Astrocyte of the spinal cord (primary cell): ENCODE measurements around the gene P3H4.

Experiments
- DNase-seq: peaks from one replicate; pipeline ENCODE4 v3.0.0; 2011; ENCODE audit warnings: low read depth, low spot score
- H3K4me3 ChIP-seq: 2 replicates; pipeline ENCODE4 v1.5.1; 2011; ENCODE audit warnings: low read depth, mild to moderate bottlenecking, low read length, moderate library complexity
- in situ Hi-C: cut with HindIII; loops from 2 replicates; pipeline ENCODE4 v1.10.0; 2017; ENCODE audit warnings: low sequenced_read_pairs
- TF ChIP-seq, protein P1 (sequence below): IDR thresholded peaks from 2 replicates; pipeline ENCODE4 v1.5.1; 2012; ENCODE audit warnings: low read depth, mild to moderate bottlenecking, low read length, inconsistent platforms

P3H4 gene

DNA sequence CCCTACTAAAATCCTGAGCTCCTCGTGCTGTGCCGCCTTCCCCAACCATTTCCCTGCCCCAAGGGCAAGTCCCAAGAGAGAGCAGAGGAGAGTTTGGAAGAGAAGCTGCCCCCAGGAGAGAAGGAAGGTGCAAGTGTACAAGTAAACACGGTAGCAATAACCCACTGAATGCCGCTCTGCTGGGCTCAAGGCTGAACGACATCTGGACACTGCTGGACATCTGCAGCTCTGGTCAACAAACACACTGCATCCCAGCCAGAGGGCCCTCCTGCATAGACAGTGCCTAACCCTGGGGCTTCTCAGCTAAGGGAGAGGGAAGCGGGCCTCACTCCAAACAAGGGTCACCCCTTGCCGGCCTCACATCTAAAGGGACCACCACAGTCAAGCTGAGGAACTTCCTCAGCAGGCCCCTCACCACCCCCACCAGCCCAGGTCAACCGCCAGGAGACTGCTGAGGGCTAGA is 38.0 kb downstream of the P3H4 start:
- in situ Hi-C loops: no loop called here
- DNase-seq: peak; percentile 56
- TF ChIP-seq, protein P1, sequence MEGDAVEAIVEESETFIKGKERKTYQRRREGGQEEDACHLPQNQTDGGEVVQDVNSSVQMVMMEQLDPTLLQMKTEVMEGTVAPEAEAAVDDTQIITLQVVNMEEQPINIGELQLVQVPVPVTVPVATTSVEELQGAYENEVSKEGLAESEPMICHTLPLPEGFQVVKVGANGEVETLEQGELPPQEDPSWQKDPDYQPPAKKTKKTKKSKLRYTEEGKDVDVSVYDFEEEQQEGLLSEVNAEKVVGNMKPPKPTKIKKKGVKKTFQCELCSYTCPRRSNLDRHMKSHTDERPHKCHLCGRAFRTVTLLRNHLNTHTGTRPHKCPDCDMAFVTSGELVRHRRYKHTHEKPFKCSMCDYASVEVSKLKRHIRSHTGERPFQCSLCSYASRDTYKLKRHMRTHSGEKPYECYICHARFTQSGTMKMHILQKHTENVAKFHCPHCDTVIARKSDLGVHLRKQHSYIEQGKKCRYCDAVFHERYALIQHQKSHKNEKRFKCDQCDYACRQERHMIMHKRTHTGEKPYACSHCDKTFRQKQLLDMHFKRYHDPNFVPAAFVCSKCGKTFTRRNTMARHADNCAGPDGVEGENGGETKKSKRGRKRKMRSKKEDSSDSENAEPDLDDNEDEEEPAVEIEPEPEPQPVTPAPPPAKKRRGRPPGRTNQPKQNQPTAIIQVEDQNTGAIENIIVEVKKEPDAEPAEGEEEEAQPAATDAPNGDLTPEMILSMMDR: no peak
- no peak overlapping the region for H3K4me3 ChIP-seq

DNA sequence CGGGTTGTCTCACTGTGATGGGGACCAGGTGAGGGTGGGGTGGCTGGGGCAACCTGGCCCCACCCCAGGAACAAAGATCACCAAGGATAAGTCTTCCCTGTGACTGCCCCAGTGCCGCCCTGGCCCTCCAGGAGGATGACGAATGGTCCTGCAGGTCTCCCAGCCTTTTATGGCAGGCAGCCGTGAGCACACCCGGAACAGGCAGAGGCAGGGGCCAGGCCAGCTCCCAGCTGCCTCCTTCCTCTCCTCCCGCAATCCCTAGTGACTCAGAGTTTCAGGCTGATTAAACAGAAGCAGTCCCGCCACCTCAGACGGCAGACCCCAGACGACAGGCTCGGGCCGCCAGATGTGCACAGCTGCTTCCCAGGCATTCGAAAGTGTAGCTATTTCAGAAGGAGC is 38.6 kb downstream of the P3H4 start:
- no peak overlapping the region for H3K4me3 ChIP-seq
- DNase-seq: peak; percentile 87
- in situ Hi-C loops: no loop called here
- TF ChIP-seq, protein P1: no peak

DNA sequence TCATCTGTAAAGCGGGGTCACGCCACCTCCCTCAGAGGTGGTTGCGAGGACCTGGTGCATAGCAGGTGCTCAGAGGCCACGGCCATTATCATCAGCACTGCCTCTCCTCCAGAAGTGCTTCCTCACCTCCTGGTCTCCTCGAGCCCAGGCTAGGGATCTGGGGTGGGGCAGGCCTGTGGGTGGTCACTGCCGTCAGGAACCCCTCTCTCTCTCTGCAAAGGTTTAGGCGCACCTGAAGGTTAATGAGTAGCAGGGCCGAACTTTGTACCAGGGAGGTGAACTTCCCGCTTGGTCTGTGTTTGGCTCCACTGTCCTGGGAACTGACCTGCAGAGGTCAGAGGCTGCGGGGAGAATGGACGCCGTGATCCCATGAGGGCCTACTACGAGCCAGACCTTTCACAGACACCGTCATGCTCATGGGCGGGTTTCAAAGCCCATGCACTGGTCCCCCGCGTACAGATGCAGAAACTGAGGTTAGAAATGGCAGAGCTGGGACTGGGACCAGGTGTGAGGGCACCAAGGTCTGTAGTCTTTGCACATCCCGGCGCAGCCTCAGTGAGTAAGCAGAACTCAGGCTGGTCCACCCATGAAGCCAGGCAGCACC is 39.1 kb downstream of the P3H4 start:
- in situ Hi-C loops: no loop called here

GRCh38 chr17:41772218-41772585 is 39.5 kb downstream of the P3H4 start:
- no peak for DNase-seq
- no peak overlapping the region for H3K4me3 ChIP-seq
- in situ Hi-C loops: no loop called here
- TF ChIP-seq, protein P1: no peak

More for the DNA sequence above, 39.1 kb downstream of the P3H4 start:
- H3K4me3 ChIP-seq: no peak overlapping the region
- DNase-seq: no peak
- TF ChIP-seq, protein P1: no peak

DNA sequence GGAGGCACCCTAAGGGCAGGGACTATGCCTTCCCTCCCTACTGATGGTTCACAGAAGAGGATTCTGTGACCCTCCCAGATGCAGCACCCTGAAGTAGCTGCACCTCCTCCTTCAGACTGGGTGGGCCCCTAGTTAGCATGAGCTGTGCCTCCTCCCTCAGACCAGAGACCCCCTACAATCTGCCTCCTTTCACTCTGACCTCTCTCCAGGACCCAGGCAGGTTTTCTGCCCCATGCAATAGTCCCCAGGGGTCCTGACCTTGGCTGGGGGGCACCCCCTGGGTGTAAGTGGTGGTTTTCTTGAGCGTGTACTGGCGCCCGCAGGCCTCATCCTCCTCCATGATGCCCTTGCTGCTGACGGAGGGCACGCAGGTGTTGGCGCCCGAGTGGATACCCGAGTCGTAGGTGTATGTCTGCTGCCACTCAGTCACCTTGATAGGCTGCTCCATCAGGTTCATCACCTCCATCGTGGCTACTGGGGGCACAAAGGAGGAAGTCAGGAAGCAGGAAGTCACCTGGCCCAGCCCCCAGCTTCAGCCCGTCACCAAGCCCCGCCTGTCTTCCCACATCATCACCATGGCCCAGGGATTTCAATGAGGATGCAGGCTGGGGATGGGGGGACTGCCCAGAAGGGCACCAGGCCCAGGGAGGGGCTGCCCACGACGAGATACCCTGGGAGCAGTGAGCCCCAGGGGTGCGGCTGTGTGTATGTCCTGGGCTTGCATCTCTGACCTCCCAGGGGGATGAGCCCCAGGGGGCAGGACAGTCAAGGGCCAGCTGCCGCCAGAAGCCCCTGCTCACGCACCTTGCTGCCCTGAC is 40.2 kb downstream of the P3H4 start:
- H3K4me3 ChIP-seq: no peak overlapping the region
- TF ChIP-seq, protein P1: no peak
- DNase-seq: no peak
- in situ Hi-C loops: no loop called here

DNA sequence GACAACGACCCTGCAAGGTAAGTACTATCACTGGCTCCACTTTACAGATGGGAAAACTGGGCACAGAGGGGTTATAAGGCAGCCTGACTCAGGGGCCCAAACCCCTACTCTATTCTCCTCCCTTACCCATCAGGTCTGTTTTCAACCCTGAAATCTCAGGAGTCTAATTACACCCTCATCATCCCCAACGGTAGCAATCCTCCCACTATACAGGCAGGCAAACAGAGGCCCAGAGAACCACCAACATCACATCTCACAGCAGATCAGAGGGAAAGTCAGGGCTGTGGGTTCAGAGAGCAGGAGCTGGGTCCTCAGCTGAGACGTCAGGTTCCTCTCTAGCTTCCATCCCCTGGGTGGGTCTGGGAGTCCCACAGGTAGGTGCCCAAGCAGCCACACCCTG is 41.8 kb downstream of the P3H4 start:
- DNase-seq: no peak
- H3K4me3 ChIP-seq: no peak overlapping the region
- TF ChIP-seq, protein P1: no peak
- in situ Hi-C loops: no loop called here
